SK-N-SH treated with all-trans-retinoic acid at 6 μM for 48 hours (cell line): ENCODE measurements around the gene TGFA.

Source experiments
- BACH2 ChIP-seq: fragments of 250-450 bp; sonication (Bioruptor Pico); IDR thresholded peaks from 2 replicates; pipeline ENCODE4 v1.9.0; 2021; ENCODE audit warnings: mild to moderate bottlenecking, borderline replicate concordance
- CREB5 ChIP-seq: fragments of 250-450 bp; sonication (Bioruptor Pico); IDR thresholded peaks from 2 replicates; pipeline ENCODE4 v1.5.1; 2020; ENCODE audit warnings: low read depth, mild to moderate bottlenecking, moderate library complexity
- CSRNP3 ChIP-seq: fragments of 250-450 bp; sonication (Bioruptor Pico); IDR thresholded peaks from 2 replicates; pipeline ENCODE4 v1.5.1; 2021; ENCODE audit warnings: mild to moderate bottlenecking, moderate library complexity
- PATZ1 ChIP-seq: fragments of 250-450 bp; sonication (Bioruptor Pico); IDR thresholded peaks from 2 replicates; pipeline ENCODE4 v1.8.0; 2020; ENCODE audit warnings: mild to moderate bottlenecking, moderate library complexity, borderline replicate concordance
- PPARA ChIP-seq: fragments of 250-450 bp; sonication (Bioruptor Pico); IDR thresholded peaks from 2 replicates; pipeline ENCODE4 v1.5.0; 2020; ENCODE audit warnings: mild to moderate bottlenecking, borderline replicate concordance
- RARB ChIP-seq: fragments of 250-450 bp; sonication (Bioruptor Pico); IDR thresholded peaks from 2 replicates; pipeline ENCODE4 v1.8.0; 2021; ENCODE audit warnings: mild to moderate bottlenecking, moderate library complexity
- TCF4 ChIP-seq: fragments of 250-450 bp; sonication (Bioruptor Pico); IDR thresholded peaks from 2 replicates; pipeline ENCODE4 v1.8.0; 2021; ENCODE audit warnings: mild to moderate bottlenecking, moderate library complexity, borderline replicate concordance
- ZNF565 ChIP-seq: fragments of 450-650 bp; formaldehyde crosslinking; conservative IDR thresholded peaks from 2 replicates; pipeline ENCODE4 v1.5.0; 2020; ENCODE audit warnings: low read depth, mild to moderate bottlenecking, moderate library complexity

- TF ChIP-seq ZNF565 (CRISPR knock-in tag) (no peak), RARB (CRISPR knock-in tag) (no peak), PPARA (no peak), TCF4 (CRISPR knock-in tag) (no peak), CREB5 (CRISPR knock-in tag) (no peak), BACH2 (CRISPR knock-in tag) (no peak), CSRNP3 (CRISPR knock-in tag) (no peak), PATZ1 (no peak)
These were observed 3.7 kb upstream of the TGFA start for GRCh38 chr2:70557171-70557838.
